Osteocyte (in vitro differentiated cells): ENCODE measurements around the gene PPHLN1. TPM values are rescaled to one million over a fixed set of nuclear protein-coding genes. Genes with fewer than 3 reads are reported as not detected.

ENCODE experiments used
- DNase-seq: peaks from one replicate; pipeline ENCODE4 v3.0.0; 2021; ENCODE audit warnings: mixed read lengths; ENCODE audit not compliant: unreplicated experiment; ENCODE audit errors: extremely low spot score
- H3K27ac Mint-ChIP-seq: one replicate; pipeline ENCODE4 v1.8.0; 2021; ENCODE audit warnings: mild to moderate bottlenecking, mixed read lengths; ENCODE audit not compliant: unreplicated experiment
- H3K27me3 Mint-ChIP-seq: one replicate; pipeline ENCODE4 v1.8.0; 2021; ENCODE audit warnings: mixed read lengths; ENCODE audit not compliant: unreplicated experiment
- H3K36me3 Mint-ChIP-seq: one replicate; pipeline ENCODE4 v1.8.0; 2021; ENCODE audit warnings: mixed read lengths; ENCODE audit not compliant: unreplicated experiment
- H3K4me1 Mint-ChIP-seq: one replicate; pipeline ENCODE4 v1.8.0; 2021; ENCODE audit warnings: mixed read lengths; ENCODE audit not compliant: unreplicated experiment
- H3K4me3 Mint-ChIP-seq: one replicate; pipeline ENCODE4 v1.8.0; 2021; ENCODE audit warnings: mild to moderate bottlenecking, moderate library complexity, mixed read lengths; ENCODE audit not compliant: unreplicated experiment
- H3K9me3 Mint-ChIP-seq: one replicate; pipeline ENCODE4 v1.8.0; 2021; ENCODE audit warnings: mixed read lengths; ENCODE audit not compliant: unreplicated experiment
- CTCF ChIP-seq: fragments of 200-600 bp; sonication (generic); IDR thresholded peaks from 2 replicates; pipeline ENCODE4 v1.5.0; 2021; ENCODE audit warnings: antibody characterized with exemption, mild to moderate bottlenecking, moderate library complexity
- total RNA-seq: library from RNA; stranded (reverse); gene quantifications from 2 replicates; pipeline ENCODE4 v1.2.1, GENCODE V29; 2021

The PPHLN1 gene
- total RNA-seq, 1 donor from 2014 or later, result 56.6 TPM

GRCh38 chr12:42468921-42469320 is 143.0 kb downstream of the PPHLN1 start:
- DNase-seq, result no peak
- H3K36me3 Mint-ChIP-seq, result peaks cover 65% of the 10 kb centered on the region
- no peaks in the 10 kb centered on the region for H3K9me3 Mint-ChIP-seq
- H3K4me3 Mint-ChIP-seq, result no peak overlapping the region
- no peaks in the 10 kb centered on the region for H3K27me3 Mint-ChIP-seq
- H3K27ac Mint-ChIP-seq, result no peak overlapping the region
- no peak for TF ChIP-seq CTCF
- H3K4me1 Mint-ChIP-seq, result peaks cover 27% of the 10 kb centered on the region

GRCh38 chr12:42469355-42470175 is 143.6 kb downstream of the PPHLN1 start:
- H3K9me3 Mint-ChIP-seq, result no peaks in the 10 kb centered on the region
- H3K27me3 Mint-ChIP-seq, result no peaks in the 10 kb centered on the region
- peaks cover 59% of the 10 kb centered on the region for H3K36me3 Mint-ChIP-seq
- DNase-seq, result no peak
- no peak overlapping the region for H3K27ac Mint-ChIP-seq
- H3K4me1 Mint-ChIP-seq, result peaks cover 30% of the 10 kb centered on the region
- H3K4me3 Mint-ChIP-seq, result no peak overlapping the region
- no peak for TF ChIP-seq CTCF

GRCh38 chr12:42472376-42472775 is 146.4 kb downstream of the PPHLN1 start:
- no peak overlapping the region for H3K27ac Mint-ChIP-seq
- no peak for TF ChIP-seq CTCF
- no peak overlapping the region for H3K4me3 Mint-ChIP-seq
- no peaks in the 10 kb centered on the region for H3K27me3 Mint-ChIP-seq
- no peak for DNase-seq
- H3K36me3 Mint-ChIP-seq, result peaks cover 39% of the 10 kb centered on the region
- no peaks in the 10 kb centered on the region for H3K9me3 Mint-ChIP-seq
- peaks cover 35% of the 10 kb centered on the region for H3K4me1 Mint-ChIP-seq

- Mint-ChIP-seq H3K4me1 (peaks cover 34% of the 10 kb centered on the region), H3K4me3 (no peak overlapping the region), H3K27me3 (peaks cover 2% of the 10 kb centered on the region), H3K36me3 (peaks cover 34% of the 10 kb centered on the region), H3K27ac (no peak overlapping the region), H3K9me3 (no peaks in the 10 kb centered on the region)
- no peak for DNase-seq
- no peak for TF ChIP-seq CTCF
Measured at GRCh38 chr12:42473130-42473529, 147.2 kb downstream of the PPHLN1 start.

GRCh38 chr12:42473561-42473960 is 147.6 kb downstream of the PPHLN1 start:
- Mint-ChIP-seq H3K4me3 (no peak overlapping the region), H3K36me3 (peaks cover 31% of the 10 kb centered on the region), H3K4me1 (peaks cover 30% of the 10 kb centered on the region), H3K27me3 (peaks cover 6% of the 10 kb centered on the region), H3K9me3 (no peaks in the 10 kb centered on the region), H3K27ac (no peak overlapping the region)
- no peak for TF ChIP-seq CTCF
- no peak for DNase-seq
